Spleen (tissue), 11 donors: ENCODE results near the gene PLA2G2D. TPM values are rescaled to one million over a fixed set of nuclear protein-coding genes. Genes with fewer than 3 reads are reported as not detected.

ENCODE experiments used
- DNase-seq: peaks from one replicate; pipeline ENCODE4 v3.0.0-alpha.2; 2020
- H3K27ac ChIP-seq, 8 donors: fragments of 200-600 bp; sonication (generic) in 7 of 8; 1 replicate in 4 of 8; 2 replicates in 4 of 8; pipeline versions ENCODE4 v1.5.0 to v1.8.0; 2016 to 2021; ENCODE audit warnings: inconsistent platforms in 4 of 8, mild to moderate bottlenecking in 4 of 8, moderate library complexity in 1 of 8
- H3K27me3 ChIP-seq, 7 donors: fragments of 200-600 bp; sonication (generic) in 6 of 7; replicated peaks in 1 of 7; 1 replicate in 4 of 7; 2 replicates in 3 of 7; pipeline versions ENCODE4 v1.5.0 to v1.8.0; 2016 to 2021; ENCODE audit warnings: inconsistent platforms in 3 of 7, mild to moderate bottlenecking in 1 of 7
- H3K36me3 ChIP-seq, 6 donors: fragments of 200-600 bp; sonication (generic) in 5 of 6; 1 replicate in 4 of 6; 2 replicates in 2 of 6; pipeline versions ENCODE4 v1.5.0 to v1.8.0; 2016 to 2021; ENCODE audit warnings: inconsistent platforms in 2 of 6
- H3K4me1 ChIP-seq, 6 donors: fragments of 200-600 bp; sonication (generic) in 5 of 6; 1 replicate in 3 of 6; 2 replicates in 3 of 6; pipeline versions ENCODE4 v1.5.0 to v1.8.0; 2016 to 2021; ENCODE audit warnings: inconsistent platforms in 3 of 6
- H3K4me3 ChIP-seq, 8 donors: fragments of 200-600 bp; sonication (generic) in 7 of 8; 1 replicate in 4 of 8; 2 replicates in 4 of 8; pipeline versions ENCODE4 v1.5.0 to v1.8.0; 2016 to 2021; ENCODE audit warnings: inconsistent platforms in 4 of 8, mild to moderate bottlenecking in 4 of 8, moderate library complexity in 2 of 8
- H3K9me3 ChIP-seq, 8 donors: fragments of 200-600 bp; sonication (generic) in 7 of 8; 1 replicate in 4 of 8; 2 replicates in 4 of 8; pipeline versions ENCODE4 v1.5.0 to v1.8.0; 2016 to 2021; ENCODE audit warnings: inconsistent platforms in 4 of 8
- CTCF ChIP-seq, 11 experiments: fragments of 200-600 bp in 7 of 11; fragments of 450-650 bp in 4 of 11; sonication (generic) in 4 of 11; IDR thresholded peaks in 8 of 11; conservative IDR thresholded peaks in 3 of 11; 1 replicate in 7 of 11; 2 replicates in 4 of 11; pipeline versions ENCODE4 v1.4.0 to v1.8.0; 2016 to 2021; ENCODE audit warnings: antibody characterized with exemption in 11 of 11, inconsistent platforms in 4 of 11, mild to moderate bottlenecking in 1 of 11
- POLR2A ChIP-seq, 3 donors: fragments of 450-650 bp; IDR thresholded peaks; one replicate each; pipeline ENCODE4 v1.5.1; 2017; ENCODE audit warnings: antibody characterized with exemption in 3 of 3, mild to moderate bottlenecking in 1 of 3
- POLR2AphosphoS5 ChIP-seq, 3 donors: sonication (generic); formaldehyde crosslinking; IDR thresholded peaks; one replicate each; pipeline ENCODE4 v1.5.1; 2017; ENCODE audit warnings: antibody characterized with exemption in 3 of 3
- WGBS, 5 donors: extraction: QIAGEN DNeasy Blood & Tissue Kit in 3 of 5; methylation state at CpG; one replicate each; pipeline versions ENCODE4 v1.1.5 to v1.1.7; 2013 to 2018; 5-methylcytosine and 5-hydroxymethylcytosine counted together
- intact Hi-C: fragments of 100-400 bp; cut with DNase I; formaldehyde crosslinking; loops from one replicate; pipeline ENCODE4 v1.15.0; 2023; ENCODE audit warnings: low total_unique reads
- polyA plus RNA-seq, 3 donors: library from polyadenylated mRNA; stranded (reverse); fragments of 200-250 nt; gene quantifications; one replicate each; pipeline ENCODE4 v1.2.1, GENCODE V29; 2013
- total RNA-seq, 7 donors: library from RNA; depleted of rRNA in 3 of 7; stranded (reverse); fragments of >200 nt in 3 of 7; fragmentation: NEBNext Ultra II Directional in 4 of 7; extraction: Animal tissue kit (Norgen Biotek cat#: 25700) in 4 of 7; gene quantifications; one replicate each; pipeline versions ENCODE4 v1.1.0 to v1.2.1, GENCODE V29; 2016 to 2021
- donor health status: healthy with polysubstance abuse.
- donor health status: DM: no; HTN: no; CAD: no; lungs with moderate emphysema.
- donor health status: DM: no; HTN: no; CAD: no.
- donor health status: Bipolar disorder and iron deficiency.
- donor health status: healthy.
- donor health status: DM: no; HTN: no; CAD: no.
- donor health status: DM: yes; HTN: yes; CAD: no.

The PLA2G2D gene
- total and polyA plus RNA-seq, 10 donors: 0.92 to 28.7 (median 7.3) TPM

- 83 to 88% (median 86%) methylated on average over 2 of the region's 2 CpGs for WGBS, 5 donors
- Histone ChIP-seq H3K27me3 (no peaks in the 10 kb centered on the region), H3K27ac (no peak overlapping the region), H3K4me3 (no peak overlapping the region), H3K36me3 (no peaks in the 10 kb centered on the region), H3K9me3 (no peaks in the 10 kb centered on the region), H3K4me1 (peaks cover 0 to 57% (median 25%) of the 10 kb centered on the region in 6 donors)
- no peak for TF ChIP-seq CTCF (IDR thresholded peaks at IDR 0.05 in 8 of 11, conservative IDR thresholded peaks at IDR 0.05 in 3 of 11)
- no peak for TF ChIP-seq POLR2AphosphoS5 (IDR thresholded peaks at IDR 0.05)
- TF ChIP-seq POLR2A (IDR thresholded peaks at IDR 0.05): no peak
- DNase-seq: no peak
- intact Hi-C loops: no loop called here
Observed at GRCh38 chr1:20073256-20073655, 46.1 kb downstream of the PLA2G2D start.

- TF ChIP-seq CTCF (IDR thresholded peaks at IDR 0.05 in 8 of 11, conservative IDR thresholded peaks at IDR 0.05 in 3 of 11) (no peak), POLR2A (IDR thresholded peaks at IDR 0.05) (no peak), POLR2AphosphoS5 (IDR thresholded peaks at IDR 0.05) (no peak)
- H3K27ac ChIP-seq: no peak overlapping the region
- no peak overlapping the region for H3K4me3 ChIP-seq
- DNase-seq: no peak
- H3K27me3 ChIP-seq: no peaks in the 10 kb centered on the region
- peaks cover 0 to 52% (median 22%) of the 10 kb centered on the region in 6 donors for H3K4me1 ChIP-seq
- WGBS, 5 donors: 78 to 94% (median 89%) methylated on average over 7 of the region's 7 CpGs
- no peaks in the 10 kb centered on the region for H3K9me3 ChIP-seq
- H3K36me3 ChIP-seq: no peaks in the 10 kb centered on the region
- intact Hi-C loops: no loop called here
Observed at GRCh38 chr1:20072771-20073170, 46.6 kb downstream of the PLA2G2D start.

- TF ChIP-seq POLR2AphosphoS5 (IDR thresholded peaks at IDR 0.05) (no peak), CTCF (IDR thresholded peaks at IDR 0.05 in 8 of 11, conservative IDR thresholded peaks at IDR 0.05 in 3 of 11) (no peak), POLR2A (IDR thresholded peaks at IDR 0.05) (no peak)
- Histone ChIP-seq H3K36me3 (no peaks in the 10 kb centered on the region), H3K4me1 (peaks cover 0 to 39% (median 16%) of the 10 kb centered on the region in 6 donors), H3K27me3 (no peaks in the 10 kb centered on the region), H3K4me3 (no peak overlapping the region), H3K9me3 (no peaks in the 10 kb centered on the region), H3K27ac (no peak overlapping the region)
- 83 to 93% (median 87%) methylated on average over 6 of the region's 6 CpGs for WGBS, 5 donors
- intact Hi-C loops: no loop called here
- no peak for DNase-seq
Observed at GRCh38 chr1:20071416-20071815, 47.9 kb downstream of the PLA2G2D start.

GRCh38 chr1:20070357-20070756 is 49.0 kb downstream of the PLA2G2D start:
- Histone ChIP-seq H3K4me1 (peaks cover 0 to 36% (median 16%) of the 10 kb centered on the region in 6 donors), H3K27me3 (no peaks in the 10 kb centered on the region), H3K36me3 (no peaks in the 10 kb centered on the region), H3K27ac (peak overlapping the region in 3 of 8 donors; percentile 4 to 21 (median 18)), H3K9me3 (no peaks in the 10 kb centered on the region), H3K4me3 (no peak overlapping the region)
- 83 to 88% (median 87%) methylated on average over 10 of the region's 10 CpGs for WGBS, 5 donors
- no peak for DNase-seq
- TF ChIP-seq POLR2A (IDR thresholded peaks at IDR 0.05) (no peak), CTCF (IDR thresholded peaks at IDR 0.05 in 8 of 11, conservative IDR thresholded peaks at IDR 0.05 in 3 of 11) (no peak), POLR2AphosphoS5 (IDR thresholded peaks at IDR 0.05) (no peak)
- intact Hi-C loops: no loop called here
